PC-9 (cell line): ENCODE data around the gene HTT.

Source experiments
- CTCF ChIP-seq: fragments of 200-600 bp; sonication (generic); conservative IDR thresholded peaks from 2 replicates; pipeline ENCODE4 v1.6.1; 2017; ENCODE audit warnings: mixed run types, antibody characterized with exemption, mild to moderate bottlenecking, moderate library complexity
- EZH2 ChIP-seq: fragments of 200-600 bp; sonication (generic); IDR thresholded peaks from 2 replicates; pipeline ENCODE4 v1.8.0; 2017; ENCODE audit warnings: antibody characterized with exemption, low read depth

GRCh38 chr4:3059943-3060342 lies 14.5 kb upstream of the HTT start:
- TF ChIP-seq CTCF (no peak), EZH2 (no peak)
